Effector memory CD4-positive, alpha-beta T cell (primary cell): Measurements from ENCODE around the gene CD101.

Experiments
- DNase-seq, 3 donors: peaks; one replicate each; pipeline ENCODE4 v3.0.0-alpha.2; 2020
- H3K27ac ChIP-seq: 2 replicates; pipeline ENCODE4 v1.7.0; 2013; ENCODE audit warnings: mild to moderate bottlenecking, low read length, moderate library complexity; ENCODE audit not compliant: insufficient read depth, poor library complexity, severe bottlenecking
- H3K27me3 ChIP-seq: replicated peaks from 2 replicates; pipeline ENCODE4 v1.7.0; 2013; ENCODE audit warnings: mild to moderate bottlenecking, low read length; ENCODE audit not compliant: insufficient read depth, control insufficient read depth, poor library complexity, severe bottlenecking
- H3K36me3 ChIP-seq: 2 replicates; pipeline ENCODE4 v1.7.0; 2013; ENCODE audit warnings: mild to moderate bottlenecking, low read length, moderate library complexity; ENCODE audit not compliant: control insufficient read depth, insufficient read depth
- H3K4me1 ChIP-seq: 2 replicates; pipeline ENCODE4 v1.7.0; 2013; ENCODE audit warnings: low read length, mild to moderate bottlenecking; ENCODE audit not compliant: control insufficient read depth, insufficient read depth, poor library complexity, severe bottlenecking
- H3K4me3 ChIP-seq: 2 replicates; pipeline ENCODE4 v1.7.0; 2013; ENCODE audit warnings: low read length, low read depth, mild to moderate bottlenecking; ENCODE audit not compliant: insufficient read depth, poor library complexity, severe bottlenecking
- H3K9me3 ChIP-seq: 2 replicates; pipeline ENCODE4 v1.7.0; 2013; ENCODE audit warnings: mild to moderate bottlenecking, low read length, moderate library complexity; ENCODE audit not compliant: control insufficient read depth

CD101 gene

DNA sequence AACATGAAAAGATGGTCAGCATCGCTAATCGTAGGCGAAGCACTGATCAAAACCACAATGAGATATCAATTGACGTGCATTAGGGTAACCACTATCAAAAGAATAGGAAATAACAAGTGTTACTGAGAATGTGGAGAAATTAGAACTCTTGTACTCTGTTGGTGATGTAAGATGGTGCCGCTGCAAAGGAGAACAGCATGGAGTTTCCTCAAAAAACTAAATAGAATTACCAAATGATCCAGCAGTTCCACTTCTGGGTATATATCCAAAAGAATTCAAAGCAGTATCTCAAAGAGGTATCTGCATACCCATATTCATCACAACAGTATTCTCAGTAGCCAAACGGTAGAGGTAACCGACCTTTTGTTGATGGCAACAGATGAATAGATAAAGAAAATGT lies 8.3 kb upstream of the CD101 start:
- H3K4me1 ChIP-seq: peaks cover 4% of the 10 kb centered on the region
- no peak for DNase-seq
- H3K4me3 ChIP-seq: no peak overlapping the region
- H3K36me3 ChIP-seq: no peaks in the 10 kb centered on the region
- no peak overlapping the region for H3K27ac ChIP-seq
- H3K9me3 ChIP-seq: no peaks in the 10 kb centered on the region
- H3K27me3 ChIP-seq: no peaks in the 10 kb centered on the region

DNA sequence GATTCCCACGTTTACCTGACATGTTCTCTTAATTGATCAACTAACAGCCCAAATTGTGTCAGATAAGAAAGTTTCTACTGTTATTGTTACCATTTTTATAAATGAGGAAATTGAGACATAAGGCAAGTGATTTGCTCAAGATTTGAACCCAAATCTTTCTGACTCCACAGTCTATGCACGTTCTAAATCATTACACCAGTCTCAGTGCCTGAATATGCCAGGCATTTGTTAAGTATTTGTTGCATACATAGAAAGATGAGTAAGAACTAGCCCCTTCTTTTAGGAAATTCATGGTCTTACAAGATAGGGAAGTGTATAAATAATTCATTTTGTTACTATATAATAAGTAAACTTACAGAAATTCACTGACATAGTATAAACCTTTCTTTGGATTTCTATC lies 7.1 kb upstream of the CD101 start:
- Histone ChIP-seq H3K27ac (no peak overlapping the region), H3K9me3 (no peaks in the 10 kb centered on the region), H3K4me3 (no peak overlapping the region), H3K36me3 (no peaks in the 10 kb centered on the region), H3K4me1 (peaks cover 4% of the 10 kb centered on the region), H3K27me3 (no peaks in the 10 kb centered on the region)
- no peak for DNase-seq

DNA sequence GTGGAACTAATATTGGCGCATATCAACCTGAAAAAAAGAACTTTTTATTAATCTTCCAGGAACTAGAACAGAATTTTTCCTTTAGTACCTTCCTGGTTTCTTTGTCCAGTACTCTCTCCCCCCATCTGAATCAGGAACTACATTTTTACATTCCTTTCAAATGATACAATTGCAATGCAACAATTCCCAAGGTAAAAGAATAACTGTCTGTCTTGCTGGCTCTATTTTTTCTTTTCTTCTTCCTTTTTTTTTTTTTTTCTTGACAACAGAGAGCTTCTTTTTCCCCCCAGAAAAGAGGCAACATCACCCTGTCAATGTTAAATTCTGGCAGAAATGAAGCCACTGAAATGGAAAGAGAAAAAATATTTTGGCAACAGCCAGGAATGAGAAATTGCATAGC lies 4.5 kb upstream of the CD101 start:
- H3K27ac ChIP-seq: no peak overlapping the region
- no peaks in the 10 kb centered on the region for H3K9me3 ChIP-seq
- DNase-seq: no peak
- H3K4me1 ChIP-seq: peaks cover 4% of the 10 kb centered on the region
- H3K27me3 ChIP-seq: no peaks in the 10 kb centered on the region
- H3K4me3 ChIP-seq: no peak overlapping the region
- H3K36me3 ChIP-seq: no peaks in the 10 kb centered on the region

DNA sequence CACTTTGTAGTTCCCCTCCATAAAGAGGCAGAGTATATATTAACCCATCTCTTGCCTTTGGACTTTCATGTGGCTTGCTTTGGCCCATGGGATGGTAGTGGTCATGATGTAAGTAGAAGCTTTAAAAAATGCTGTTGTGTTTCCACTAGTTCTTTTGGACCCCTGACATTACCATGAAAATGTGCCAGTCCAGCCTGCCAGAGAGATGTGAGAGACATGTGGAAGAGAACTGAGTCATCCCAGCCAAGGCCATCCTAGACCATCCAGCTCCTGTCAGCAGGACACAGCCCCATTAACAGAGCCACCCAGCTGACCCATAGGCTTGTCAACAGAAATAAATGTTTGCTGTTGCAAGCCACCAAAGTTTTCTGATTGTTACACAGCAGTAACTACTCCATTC lies 3.9 kb upstream of the CD101 start:
- no peaks in the 10 kb centered on the region for H3K27me3 ChIP-seq
- no peak overlapping the region for H3K4me3 ChIP-seq
- H3K9me3 ChIP-seq: no peaks in the 10 kb centered on the region
- H3K4me1 ChIP-seq: peaks cover 4% of the 10 kb centered on the region
- DNase-seq: no peak
- H3K27ac ChIP-seq: no peak overlapping the region
- no peaks in the 10 kb centered on the region for H3K36me3 ChIP-seq

DNA sequence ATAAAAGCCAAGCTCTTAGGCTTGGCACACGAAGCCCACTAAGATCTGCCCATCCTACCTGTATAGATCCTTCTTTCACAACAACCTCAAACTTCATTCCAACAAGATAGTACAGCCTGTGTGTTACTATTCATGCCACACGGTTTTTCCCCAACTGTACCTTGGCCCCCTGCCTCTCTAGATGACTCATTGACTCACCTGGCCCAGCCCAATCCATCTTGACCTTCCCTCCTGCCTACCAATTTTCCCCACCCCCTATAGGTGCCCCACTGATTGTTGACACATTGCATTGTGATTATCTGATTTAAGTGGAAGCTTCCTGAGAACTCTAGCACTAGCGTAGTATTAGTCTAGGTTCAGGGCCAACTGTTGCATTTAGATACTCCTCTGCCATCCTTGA lies 2.0 kb upstream of the CD101 start:
- H3K27me3 ChIP-seq: no peaks in the 10 kb centered on the region
- H3K4me1 ChIP-seq: peaks cover 4% of the 10 kb centered on the region
- no peaks in the 10 kb centered on the region for H3K9me3 ChIP-seq
- H3K27ac ChIP-seq: no peak overlapping the region
- H3K36me3 ChIP-seq: no peaks in the 10 kb centered on the region
- no peak overlapping the region for H3K4me3 ChIP-seq
- DNase-seq: no peak

DNA sequence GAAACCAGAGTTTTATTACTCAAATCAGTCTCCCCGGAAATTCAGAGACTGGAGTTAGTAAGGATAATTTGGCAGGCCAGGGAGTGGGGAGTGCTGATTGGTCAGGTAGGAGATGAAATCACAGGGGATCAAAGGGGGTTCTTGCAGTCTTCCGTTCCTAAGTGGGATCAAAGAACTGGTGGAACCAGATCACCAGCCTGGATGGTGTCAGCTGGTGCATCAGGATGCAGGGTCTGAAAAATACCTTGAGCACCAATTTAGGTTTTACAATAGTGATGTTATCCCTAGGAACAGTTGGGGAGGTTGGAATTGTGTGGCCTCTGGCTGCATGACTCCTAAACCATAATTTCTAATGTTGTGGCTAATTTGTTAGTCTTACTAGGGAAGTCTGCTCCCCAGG lies 1.4 kb upstream of the CD101 start:
- Histone ChIP-seq H3K4me1 (peaks cover 4% of the 10 kb centered on the region), H3K27ac (no peak overlapping the region), H3K9me3 (no peaks in the 10 kb centered on the region), H3K27me3 (no peaks in the 10 kb centered on the region), H3K36me3 (no peaks in the 10 kb centered on the region), H3K4me3 (no peak overlapping the region)
- DNase-seq: no peak

DNA sequence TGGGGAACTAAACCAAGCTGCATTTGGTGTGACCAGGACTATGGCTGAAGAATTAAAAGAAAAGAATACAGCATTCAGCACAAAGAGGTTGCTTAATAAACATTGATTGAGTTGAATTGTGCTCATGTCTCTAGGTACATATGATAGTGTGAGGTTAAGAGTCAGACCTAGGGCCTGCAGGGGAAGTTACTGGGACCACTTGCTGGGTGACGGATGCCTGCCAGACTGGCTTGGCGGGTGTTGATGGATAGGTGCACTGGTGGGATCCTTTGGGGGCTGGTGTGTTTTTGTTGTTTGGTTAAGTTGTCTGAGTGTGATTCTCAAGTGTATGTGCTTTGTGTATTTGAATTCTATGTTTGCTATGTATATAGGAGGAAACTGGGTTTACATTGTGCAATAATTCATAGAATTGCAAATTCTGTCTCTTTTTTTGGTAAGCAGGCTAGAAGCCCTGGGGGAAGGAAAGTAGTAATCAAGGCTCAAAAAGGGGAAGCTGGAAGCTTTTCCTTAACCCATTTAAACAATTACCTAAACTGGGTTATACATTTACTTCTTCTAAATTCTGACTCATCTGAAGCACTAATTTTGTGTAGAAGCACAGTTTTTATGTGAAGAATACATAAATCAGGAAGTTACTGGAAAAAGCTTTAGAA lies 1.8 kb downstream of the CD101 start:
- Histone ChIP-seq H3K27me3 (no peaks in the 10 kb centered on the region), H3K27ac (no peak overlapping the region), H3K4me3 (no peak overlapping the region), H3K9me3 (no peaks in the 10 kb centered on the region), H3K36me3 (no peaks in the 10 kb centered on the region), H3K4me1 (peaks cover 4% of the 10 kb centered on the region)
- no peak for DNase-seq

DNA sequence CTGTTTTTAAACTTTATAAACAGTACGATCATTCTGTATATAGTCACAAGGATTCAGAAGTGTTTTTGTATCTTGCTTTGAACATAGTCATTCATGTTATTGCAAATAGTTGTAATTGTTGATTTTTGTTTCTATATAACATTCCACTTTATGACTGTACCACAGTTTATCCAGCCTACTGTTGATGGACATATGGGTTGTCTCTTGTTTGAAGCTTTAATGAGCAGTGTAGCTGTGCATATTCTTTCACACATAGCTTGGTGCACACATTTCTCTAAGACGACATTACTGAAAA lies 6.1 kb downstream of the CD101 start:
- Histone ChIP-seq H3K4me1 (no peaks in the 10 kb centered on the region), H3K27me3 (no peaks in the 10 kb centered on the region), H3K9me3 (no peaks in the 10 kb centered on the region), H3K27ac (peak overlapping the region; percentile 47), H3K4me3 (no peak overlapping the region), H3K36me3 (no peaks in the 10 kb centered on the region)
- DNase-seq: no peak

DNA sequence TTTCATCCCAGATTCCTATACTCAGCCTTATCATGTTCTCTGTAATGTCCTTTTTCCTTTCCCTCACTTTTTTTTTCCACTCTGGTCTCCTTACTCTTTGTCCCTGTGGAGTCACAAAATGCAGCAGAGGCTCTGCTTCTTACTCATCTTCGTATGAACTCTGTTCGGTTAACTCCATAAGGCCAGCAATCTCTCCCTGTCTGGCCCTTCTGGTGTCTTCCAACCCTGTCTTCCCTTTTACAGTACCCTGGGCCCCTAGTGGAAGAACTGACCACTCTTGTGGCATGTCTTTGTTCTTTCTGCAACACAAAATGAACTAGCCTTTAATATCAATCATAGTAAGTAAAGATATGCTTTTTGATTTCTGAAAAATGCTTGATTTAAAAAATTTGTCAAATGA lies 7.1 kb downstream of the CD101 start:
- DNase-seq: no peak
- no peaks in the 10 kb centered on the region for H3K4me1 ChIP-seq

DNA sequence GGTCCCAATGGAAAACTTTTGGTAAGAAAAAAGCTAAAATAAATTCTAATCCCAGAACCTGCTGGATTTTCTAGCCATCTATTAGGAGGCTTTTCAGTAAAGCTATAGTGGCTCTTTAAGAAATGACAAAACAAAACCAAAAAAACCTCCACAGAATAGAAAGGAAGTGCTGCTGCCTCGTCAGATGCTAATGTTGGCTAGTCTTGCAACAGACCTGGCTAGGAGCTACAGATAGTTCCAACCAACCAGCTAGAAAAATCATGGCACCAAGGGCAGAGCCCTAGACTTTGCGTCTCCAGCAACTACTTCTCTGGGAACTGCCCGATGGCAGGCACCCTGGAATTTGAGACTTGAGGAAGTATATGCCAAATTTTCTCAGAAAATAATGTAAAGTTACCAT lies 7.6 kb downstream of the CD101 start:
- peak overlapping the region; percentile 22 for H3K27ac ChIP-seq
- H3K4me3 ChIP-seq: no peak overlapping the region
- no peaks in the 10 kb centered on the region for H3K4me1 ChIP-seq
- H3K27me3 ChIP-seq: no peaks in the 10 kb centered on the region
- H3K36me3 ChIP-seq: no peaks in the 10 kb centered on the region
- H3K9me3 ChIP-seq: no peaks in the 10 kb centered on the region
- DNase-seq: no peak

More for the DNA sequence above, 7.1 kb downstream of the CD101 start:
- no peak overlapping the region for H3K27ac ChIP-seq
- no peaks in the 10 kb centered on the region for H3K36me3 ChIP-seq
- H3K4me3 ChIP-seq: no peak overlapping the region
- H3K27me3 ChIP-seq: no peaks in the 10 kb centered on the region
- no peaks in the 10 kb centered on the region for H3K9me3 ChIP-seq
